GM12865 (cell line): ENCODE data around the gene VKORC1L1.
"Not testable (repeated sequence)": the region's sequence is repeated elsewhere in the genome, so short reads cannot be mapped to it uniquely, and the experiment has no call there.

Source experiments
- DNase-seq: peaks from one replicate; pipeline ENCODE4 v3.0.0; 2010; ENCODE audit warnings: low read depth
- H3K4me3 ChIP-seq: 2 replicates; pipeline ENCODE4 v1.5.1; 2011; ENCODE audit warnings: mild to moderate bottlenecking, low read depth, low read length, control low read depth
- TF ChIP-seq, protein P1 (sequence below): IDR thresholded peaks from 2 replicates; pipeline ENCODE4 v1.5.1; 2011; ENCODE audit warnings: low read length, control low read depth, low read depth, inconsistent platforms; ENCODE audit not compliant: insufficient read depth; ENCODE audit errors: missing control alignments

VKORC1L1 gene

DNA sequence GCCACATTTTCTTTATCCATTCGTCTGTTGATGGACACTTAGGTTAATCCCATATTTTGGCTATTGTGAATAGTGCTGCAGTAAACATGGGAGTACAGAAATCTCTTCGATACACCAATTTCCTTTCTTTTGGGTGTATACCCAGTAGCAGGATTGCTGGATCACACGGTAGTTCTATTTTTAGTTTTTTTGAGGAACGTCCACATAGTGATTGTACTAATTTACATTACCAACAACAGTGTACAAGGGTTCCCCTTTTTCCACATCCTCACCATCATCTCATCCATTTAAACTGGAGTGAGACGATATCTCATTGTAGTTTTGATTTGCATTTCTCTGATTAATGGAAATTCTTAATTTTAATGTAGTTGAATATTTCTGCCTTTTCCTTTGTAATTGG lies 19.3 kb downstream of the VKORC1L1 start:
- TF ChIP-seq, protein P1, sequence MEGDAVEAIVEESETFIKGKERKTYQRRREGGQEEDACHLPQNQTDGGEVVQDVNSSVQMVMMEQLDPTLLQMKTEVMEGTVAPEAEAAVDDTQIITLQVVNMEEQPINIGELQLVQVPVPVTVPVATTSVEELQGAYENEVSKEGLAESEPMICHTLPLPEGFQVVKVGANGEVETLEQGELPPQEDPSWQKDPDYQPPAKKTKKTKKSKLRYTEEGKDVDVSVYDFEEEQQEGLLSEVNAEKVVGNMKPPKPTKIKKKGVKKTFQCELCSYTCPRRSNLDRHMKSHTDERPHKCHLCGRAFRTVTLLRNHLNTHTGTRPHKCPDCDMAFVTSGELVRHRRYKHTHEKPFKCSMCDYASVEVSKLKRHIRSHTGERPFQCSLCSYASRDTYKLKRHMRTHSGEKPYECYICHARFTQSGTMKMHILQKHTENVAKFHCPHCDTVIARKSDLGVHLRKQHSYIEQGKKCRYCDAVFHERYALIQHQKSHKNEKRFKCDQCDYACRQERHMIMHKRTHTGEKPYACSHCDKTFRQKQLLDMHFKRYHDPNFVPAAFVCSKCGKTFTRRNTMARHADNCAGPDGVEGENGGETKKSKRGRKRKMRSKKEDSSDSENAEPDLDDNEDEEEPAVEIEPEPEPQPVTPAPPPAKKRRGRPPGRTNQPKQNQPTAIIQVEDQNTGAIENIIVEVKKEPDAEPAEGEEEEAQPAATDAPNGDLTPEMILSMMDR, result no peak
- no peak overlapping the region for H3K4me3 ChIP-seq
- no peak for DNase-seq

DNA sequence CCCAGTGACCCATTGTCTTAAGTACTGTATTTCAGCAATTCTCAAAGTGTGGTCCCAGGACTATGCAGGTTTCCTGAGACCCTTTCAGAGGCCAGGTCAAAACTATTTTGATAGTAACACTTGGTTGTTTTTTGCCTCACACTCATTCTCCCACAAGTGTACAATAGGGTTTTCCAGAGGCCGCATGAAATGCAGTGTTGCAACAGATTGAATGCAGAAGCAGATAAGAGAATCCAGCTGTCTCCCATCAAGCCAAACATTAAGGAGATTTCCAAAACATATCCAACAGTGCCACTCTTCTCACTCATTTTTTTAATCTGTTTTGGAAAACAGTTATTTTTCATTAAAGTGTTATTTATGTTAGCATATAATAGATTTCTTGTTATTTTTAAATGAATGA lies 20.0 kb downstream of the VKORC1L1 start:
- TF ChIP-seq, protein P1, result no peak
- no peak overlapping the region for H3K4me3 ChIP-seq
- no peak for DNase-seq

DNA sequence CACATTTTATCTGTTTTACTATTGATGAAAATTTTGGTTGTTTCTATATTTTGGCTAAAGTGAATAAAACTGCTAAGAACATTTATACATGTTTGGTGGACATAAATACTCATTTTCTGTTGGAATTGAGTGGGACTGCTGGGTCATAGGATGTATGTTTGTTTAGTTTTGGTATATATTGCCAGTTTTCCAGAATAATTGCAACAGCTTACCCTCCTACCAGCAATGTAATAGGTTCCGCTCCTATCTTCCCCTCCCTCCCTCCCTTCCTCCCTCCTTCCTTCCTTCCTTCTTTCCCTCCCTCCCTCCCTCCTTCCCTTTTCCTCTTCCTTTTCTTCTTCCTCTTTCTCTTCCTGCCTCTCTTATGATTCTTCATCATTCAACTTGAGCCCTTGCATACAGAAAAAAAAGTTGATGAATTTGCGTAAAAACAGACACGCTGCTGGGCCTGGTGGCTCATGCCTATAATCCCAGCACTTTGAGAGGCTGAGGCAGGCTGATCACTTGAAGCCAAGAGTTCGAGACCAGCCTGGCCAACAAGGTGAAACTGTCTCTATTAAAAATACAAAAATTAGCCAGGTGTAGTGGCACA lies 23.5 kb downstream of the VKORC1L1 start:
- no peak for DNase-seq
- H3K4me3 ChIP-seq, result no peak overlapping the region
- TF ChIP-seq, protein P1, result no peak

DNA sequence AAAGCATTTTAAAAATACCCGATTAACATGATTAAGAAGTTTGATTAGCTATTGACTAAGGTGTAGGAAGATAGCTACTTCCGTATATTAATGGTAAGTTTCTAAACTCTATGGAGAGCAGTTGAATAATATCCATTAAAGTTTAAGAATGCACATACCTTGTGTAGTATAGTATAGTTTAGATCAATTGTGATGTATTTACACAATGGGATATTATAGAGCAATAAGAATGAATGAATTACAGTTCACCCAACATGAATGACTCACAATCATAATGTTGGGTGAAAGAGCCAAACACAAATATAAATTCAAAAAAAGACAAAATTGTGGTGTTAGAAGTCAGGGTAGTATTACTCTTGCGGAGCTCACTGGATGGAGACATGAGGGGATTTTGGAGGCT lies 24.4 kb downstream of the VKORC1L1 start:
- H3K4me3 ChIP-seq, DNase-seq: not testable (repeated sequence)

DNA sequence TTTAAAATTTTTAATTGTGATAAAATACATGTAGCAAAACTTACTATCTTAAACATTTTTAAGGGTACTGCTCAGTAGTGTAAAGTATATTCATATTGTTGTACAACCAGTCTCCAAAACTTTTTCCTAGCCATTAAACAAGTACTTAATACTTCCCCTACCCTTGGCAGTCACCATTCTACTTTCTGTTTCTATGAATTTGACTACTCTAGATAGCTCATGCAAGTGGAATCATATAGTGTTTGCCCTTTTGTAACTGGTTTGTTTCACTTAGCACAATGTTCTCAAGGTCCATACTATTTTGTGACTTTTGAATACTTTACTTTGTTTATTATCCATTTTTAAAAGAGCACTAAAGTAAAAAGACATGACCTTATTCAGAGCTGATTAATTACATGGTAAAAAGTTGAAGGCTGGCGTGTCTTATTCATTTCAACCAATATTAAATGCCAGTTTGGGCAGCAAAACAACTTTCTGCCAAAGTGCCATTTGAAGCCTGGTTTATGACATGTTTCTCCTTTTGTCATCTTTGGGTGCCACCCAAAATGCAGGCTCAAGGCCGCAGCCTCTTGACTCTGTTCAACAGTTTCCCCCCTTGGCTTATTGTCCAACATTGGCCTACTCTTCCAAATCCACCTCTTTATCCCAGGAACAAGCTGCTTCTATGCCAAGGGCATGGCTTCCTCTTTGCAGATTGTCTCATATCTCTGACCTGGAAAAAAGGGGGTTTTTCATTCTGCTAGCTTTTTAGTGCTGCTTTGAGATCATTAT lies 26.0 kb downstream of the VKORC1L1 start:
- DNase-seq, H3K4me3 ChIP-seq: not testable (repeated sequence)

DNA sequence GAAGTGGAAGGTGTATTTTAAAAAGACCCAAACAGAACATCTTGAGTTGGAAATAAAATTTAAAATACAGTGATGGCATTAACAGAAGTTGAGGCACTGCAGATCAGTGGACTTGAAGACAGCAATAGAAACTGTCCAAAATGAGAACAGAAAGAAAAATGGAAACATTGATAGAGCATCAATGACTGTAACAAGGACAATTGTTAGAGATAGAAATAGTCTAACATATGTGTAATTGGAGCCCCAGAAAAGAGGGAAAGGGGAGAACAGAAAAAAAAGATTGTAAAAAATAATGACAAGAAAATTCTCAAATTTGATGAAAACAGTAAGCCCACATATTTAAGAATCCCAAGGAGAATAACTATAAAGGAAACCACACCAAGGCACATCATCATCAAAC lies 29.4 kb downstream of the VKORC1L1 start:
- DNase-seq, result no peak
- no peak overlapping the region for H3K4me3 ChIP-seq
- TF ChIP-seq, protein P1, result no peak

DNA sequence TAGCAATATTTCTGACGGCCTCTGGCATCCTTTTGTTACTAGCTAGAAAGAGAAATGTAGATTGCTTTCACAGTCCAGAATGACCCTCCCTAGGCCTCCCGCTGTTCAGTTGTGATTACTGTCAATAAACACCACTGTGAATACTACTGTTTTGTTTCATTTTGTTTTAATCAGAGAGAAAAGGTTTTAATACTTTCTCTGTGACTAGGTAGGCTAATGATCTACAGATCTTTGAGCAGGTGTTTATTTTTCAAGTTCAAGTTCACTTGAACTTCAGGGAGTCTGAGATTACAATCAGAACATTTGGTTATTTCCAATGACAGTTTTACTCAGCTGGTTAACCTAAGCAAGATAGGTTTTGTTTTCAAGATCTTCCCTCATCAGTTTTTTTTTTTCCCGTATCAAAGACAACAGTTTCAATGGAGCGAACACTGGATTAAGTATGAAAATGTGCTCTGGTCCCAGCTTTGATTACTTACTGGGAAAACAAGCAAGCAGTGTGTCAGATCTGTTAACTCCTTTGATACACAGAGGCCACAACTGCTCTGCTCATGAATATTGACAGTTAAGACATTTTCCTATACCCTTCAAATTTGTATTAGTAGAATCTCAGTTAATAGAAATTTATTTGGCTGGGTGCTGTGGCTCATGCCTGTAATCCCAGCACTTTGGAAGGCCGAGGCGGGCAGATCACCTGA lies 34.8 kb downstream of the VKORC1L1 start:
- TF ChIP-seq, protein P1, result no peak
- H3K4me3 ChIP-seq, result no peak overlapping the region
- no peak for DNase-seq
